Astrocyte (in vitro differentiated cells and primary cell): Measurements from ENCODE around the gene C1QTNF2.

Experiments
- CTCF ChIP-seq: IDR thresholded peaks from 2 replicates; pipeline ENCODE4 v1.5.1; 2011; ENCODE audit warnings: low read depth, mild to moderate bottlenecking, inconsistent platforms, low read length, moderate library complexity; ENCODE audit not compliant: insufficient read depth
- EZH2 ChIP-seq: IDR thresholded peaks from 2 replicates; pipeline ENCODE4 v1.6.1; 2012; ENCODE audit warnings: mild to moderate bottlenecking, low read length, inconsistent platforms; ENCODE audit not compliant: insufficient read depth

DNA sequence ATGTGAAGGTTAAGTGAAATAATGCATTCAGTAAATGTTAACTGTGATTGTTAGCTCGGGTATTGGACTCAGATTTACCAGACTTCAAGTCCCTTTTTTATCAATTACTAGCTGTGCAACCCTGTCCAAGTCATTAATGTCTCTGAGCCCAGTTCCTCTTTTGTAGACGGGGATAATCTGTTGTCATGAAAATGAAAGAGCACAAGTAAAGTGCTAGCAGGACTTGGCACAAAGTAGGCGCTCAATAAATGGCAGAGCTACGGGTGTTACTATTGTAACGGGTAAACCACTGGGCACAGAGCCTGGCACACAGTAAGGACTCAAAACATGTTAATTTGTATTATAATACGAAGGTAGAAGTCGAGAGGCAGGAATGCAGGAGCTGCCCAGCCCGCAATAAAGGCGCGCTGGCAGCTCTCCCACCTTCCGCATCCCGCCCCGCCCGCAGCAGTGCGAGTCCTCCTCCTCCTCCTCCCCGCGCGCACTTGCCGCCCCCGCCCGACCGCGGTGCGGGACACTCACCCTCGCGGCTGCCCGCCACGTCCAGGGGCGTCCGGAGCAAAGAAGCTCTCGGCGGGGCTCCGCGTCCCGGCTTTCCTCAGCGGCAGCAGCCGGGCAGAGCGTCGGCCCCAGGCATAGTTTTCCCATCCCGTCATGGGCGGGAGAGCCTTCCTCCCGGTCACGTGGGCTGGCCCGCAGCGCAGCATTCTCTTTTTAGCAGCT, at the start of gene C1QTNF2:
- TF ChIP-seq CTCF: no peak
- no peak for TF ChIP-seq EZH2
